ENCODE data around the gene ARRDC3. TPM values are rescaled to one million over a fixed set of nuclear protein-coding genes. Genes with fewer than 3 reads are reported as not detected.

ARRDC3 gene
- total RNA-seq, 2 donors from 2014 or later: 8.6 to 29.3 TPM

- no peak for DNase-seq
- Histone ChIP-seq H3K27ac (no peak overlapping the region), H3K36me3 (replicated peaks in 1 of 2; ENCODE audit: insufficient read depth in 1 of 2, low read depth in 2 of 2) (peaks cover 0 to 16% of the 10 kb centered on the region in 2 donors), H3K4me1 (no peaks in the 10 kb centered on the region), H3K9me3 (no peaks in the 10 kb centered on the region), H3K27me3 (no peaks in the 10 kb centered on the region), H3K4me3 (no peak overlapping the region)
- no peak for ATAC-seq
- TF ChIP-seq CTCF (IDR thresholded peaks at IDR 0.05) (no peak), POLR2A (IDR thresholded peaks at IDR 0.05) (no peak)
- intact Hi-C loops (cut with DNase I): no loop called here
- WGBS, 2 donors: 61 to 78% methylated on average over 3 of the region's 3 CpGs
Measured at GRCh38 chr5:91365498-91365897, 17.6 kb downstream of the ARRDC3 start.

GRCh38 chr5:91362935-91363334 lies 20.2 kb downstream of the ARRDC3 start:
- Histone ChIP-seq H3K4me3 (no peak overlapping the region), H3K9me3 (no peaks in the 10 kb centered on the region), H3K36me3 (replicated peaks in 1 of 2; ENCODE audit: insufficient read depth in 1 of 2, low read depth in 2 of 2) (peaks cover 0 to 5% of the 10 kb centered on the region in 2 donors), H3K27ac (no peak overlapping the region), H3K4me1 (peaks cover 5% of the 10 kb centered on the region), H3K27me3 (no peaks in the 10 kb centered on the region)
- TF ChIP-seq CTCF (IDR thresholded peaks at IDR 0.05) (no peak), POLR2A (IDR thresholded peaks at IDR 0.05) (no peak)
- intact Hi-C loops (cut with DNase I): no loop called here
- DNase-seq (no peak), ATAC-seq (no peak)
- 96 to 100% methylated on average over 1 of the region's 1 CpG for WGBS, 2 donors

GRCh38 chr5:91361790-91362189 lies 21.3 kb downstream of the ARRDC3 start:
- Histone ChIP-seq H3K27ac (no peak overlapping the region), H3K9me3 (no peaks in the 10 kb centered on the region), H3K4me1 (peaks cover 17% of the 10 kb centered on the region), H3K36me3 (replicated peaks in 1 of 2; ENCODE audit: insufficient read depth in 1 of 2, low read depth in 2 of 2) (no peaks in the 10 kb centered on the region), H3K27me3 (no peaks in the 10 kb centered on the region), H3K4me3 (no peak overlapping the region)
- DNase-seq: no peak
- intact Hi-C loops (cut with DNase I): no loop called here
- no peak for TF ChIP-seq POLR2A (IDR thresholded peaks at IDR 0.05)
- no peak for TF ChIP-seq CTCF (IDR thresholded peaks at IDR 0.05)
- no peak for ATAC-seq
- WGBS, 2 donors: 91 to 95% methylated on average over 3 of the region's 3 CpGs

- no peak for ATAC-seq
Measured at GRCh38 chr5:91361055-91361701, 21.9 kb downstream of the ARRDC3 start.

More at GRCh38 chr5:91361055-91361701, 21.9 kb downstream of the ARRDC3 start:
- Histone ChIP-seq H3K4me3 (no peak overlapping the region), H3K9me3 (no peaks in the 10 kb centered on the region), H3K27me3 (no peaks in the 10 kb centered on the region), H3K4me1 (peaks cover 19% of the 10 kb centered on the region), H3K36me3 (replicated peaks in 1 of 2; ENCODE audit: insufficient read depth in 1 of 2, low read depth in 2 of 2) (no peaks in the 10 kb centered on the region), H3K27ac (no peak overlapping the region)
- intact Hi-C loops (cut with DNase I): no loop called here
- DNase-seq: no peak
- WGBS, 2 donors: 58 to 59% methylated on average over 6 of the region's 6 CpGs
- TF ChIP-seq POLR2A (IDR thresholded peaks at IDR 0.05) (no peak), CTCF (IDR thresholded peaks at IDR 0.05) (no peak)
